Measurements from ENCODE around the gene LAMA5.

GRCh38 chr20:62267543-62267942 is 99.6 kb downstream of the LAMA5 start:
- TF ChIP-seq POLR2A (IDR thresholded peaks at IDR 0.05) (no peak), CTCF (IDR thresholded peaks at IDR 0.05) (no peak)
